Calu3 (cell line): ENCODE results near the gene DCP1B. TPM values are rescaled to one million over a fixed set of nuclear protein-coding genes. Genes with fewer than 3 reads are reported as not detected.

Experiments used
- BruUV-seq: library from RNA; stranded (reverse); fragments of 400-500 nt; replicated peaks from 2 replicates; lab custom pipeline; 2021; lab: Mats Ljungman, UMichigan
- CTCF ChIA-PET: fragments of 300-600 bp; sonication (Branson Sonifier 250); formaldehyde crosslinking; loops from one replicate; lab custom pipeline; 2022; ENCODE audit warnings: antibody characterized with exemption; lab: Charles Lee
- DNase-seq: peaks from one replicate; pipeline ENCODE4 v3.0.0; 2022
- H3K27ac Mint-ChIP-seq: one replicate; pipeline ENCODE4 v1.8.0; 2022; ENCODE audit warnings: mixed read lengths; ENCODE audit not compliant: unreplicated experiment
- H3K27me3 Mint-ChIP-seq: one replicate; pipeline ENCODE4 v1.8.0; 2022; ENCODE audit warnings: mixed read lengths; ENCODE audit not compliant: unreplicated experiment
- H3K36me3 Mint-ChIP-seq: one replicate; pipeline ENCODE4 v1.8.0; 2022; ENCODE audit warnings: mild to moderate bottlenecking, moderate library complexity, mixed read lengths; ENCODE audit not compliant: insufficient read depth, unreplicated experiment
- H3K4me1 Mint-ChIP-seq: one replicate; pipeline ENCODE4 v1.8.0; 2022; ENCODE audit warnings: mild to moderate bottlenecking, low read depth, mixed read lengths; ENCODE audit not compliant: unreplicated experiment
- H3K4me3 Mint-ChIP-seq: one replicate; pipeline ENCODE4 v1.8.0; 2022; ENCODE audit warnings: mild to moderate bottlenecking, low read depth, moderate library complexity, mixed read lengths; ENCODE audit not compliant: unreplicated experiment
- H3K9me3 Mint-ChIP-seq: one replicate; pipeline ENCODE4 v1.8.0; 2022; ENCODE audit warnings: low read depth, mixed read lengths; ENCODE audit not compliant: unreplicated experiment
- CTCF ChIP-seq: fragments of 200-600 bp; IDR thresholded peaks from one replicate; pipeline ENCODE4 v1.8.0; 2022; ENCODE audit warnings: antibody characterized with exemption; ENCODE audit not compliant: unreplicated experiment
- intact Hi-C: fragments of 100-400 bp; cut with micrococcal nuclease; formaldehyde crosslinking; loops from one replicate; pipeline ENCODE4 v1.10.0; 2022; ENCODE audit not compliant: unreplicated experiment
- total RNA-seq: library from RNA; stranded (reverse); gene quantifications from 2 replicates; pipeline ENCODE4 v1.2.3, GENCODE V29; 2022

DCP1B gene
- total RNA-seq, 1 experiment from 2014 or later: 6.3 TPM

- CTCF ChIA-PET: no interaction called here
- BruUV-seq: no TSS peak
- TF ChIP-seq CTCF: no peak
- no peak for DNase-seq
- H3K36me3 Mint-ChIP-seq: no peaks in the 10 kb centered on the region
- H3K4me1 Mint-ChIP-seq: no peaks in the 10 kb centered on the region
- no peak overlapping the region for H3K4me3 Mint-ChIP-seq
- intact Hi-C loops: no loop called here
- H3K27me3 Mint-ChIP-seq: peaks cover 100% of the 10 kb centered on the region
- no peak overlapping the region for H3K27ac Mint-ChIP-seq
- H3K9me3 Mint-ChIP-seq: no peaks in the 10 kb centered on the region
Observed at GRCh38 chr12:1927751-1928351, 76.4 kb downstream of the DCP1B start.

- BruUV-seq: no TSS peak
- peaks cover 97% of the 10 kb centered on the region for H3K27me3 Mint-ChIP-seq
- DNase-seq: no peak
- no peaks in the 10 kb centered on the region for H3K4me1 Mint-ChIP-seq
- H3K9me3 Mint-ChIP-seq: no peaks in the 10 kb centered on the region
- no peak overlapping the region for H3K27ac Mint-ChIP-seq
- no peak for TF ChIP-seq CTCF
- no peak overlapping the region for H3K4me3 Mint-ChIP-seq
- intact Hi-C loops: no loop called here
- CTCF ChIA-PET: no interaction called here
- H3K36me3 Mint-ChIP-seq: no peaks in the 10 kb centered on the region
Observed at GRCh38 chr12:1927051-1927680, 77.1 kb downstream of the DCP1B start.

GRCh38 chr12:1926251-1926657 lies 78.0 kb downstream of the DCP1B start:
- BruUV-seq: no TSS peak
- Mint-ChIP-seq H3K27ac (no peak overlapping the region), H3K36me3 (no peaks in the 10 kb centered on the region), H3K9me3 (no peaks in the 10 kb centered on the region), H3K4me3 (no peak overlapping the region), H3K4me1 (no peaks in the 10 kb centered on the region), H3K27me3 (peaks cover 88% of the 10 kb centered on the region)
- CTCF ChIA-PET: no interaction called here
- DNase-seq: no peak
- no peak for TF ChIP-seq CTCF
- intact Hi-C loops: no loop called here

- BruUV-seq: no TSS peak
- H3K27ac Mint-ChIP-seq: no peak overlapping the region
- intact Hi-C loops: no loop called here
- H3K9me3 Mint-ChIP-seq: no peaks in the 10 kb centered on the region
- DNase-seq: no peak
- no peak for TF ChIP-seq CTCF
- H3K27me3 Mint-ChIP-seq: peaks cover 85% of the 10 kb centered on the region
- no peaks in the 10 kb centered on the region for H3K4me1 Mint-ChIP-seq
- H3K4me3 Mint-ChIP-seq: no peak overlapping the region
- no peaks in the 10 kb centered on the region for H3K36me3 Mint-ChIP-seq
- CTCF ChIA-PET: no interaction called here
Observed at GRCh38 chr12:1925684-1926006, 78.6 kb downstream of the DCP1B start.
